Activated CD8-positive, alpha-beta memory T cell treated with anti-CD3 and anti-CD28 coated beads, Interleukin-2, amount 50 U/mL, for 1 hour (primary cell): Measurements from ENCODE around the gene TTC13.
A peak's percentile ranks its signal among the peaks of the same experiment; 100 is the strongest.
"Not testable (repeated sequence)": the region's sequence is repeated elsewhere in the genome, so short reads cannot be mapped to it uniquely, and the experiment has no call there.

Experiments used
- DNase-seq: peaks from one replicate; pipeline ENCODE4 v3.0.0-alpha.2; 2020; ENCODE audit errors: extremely low read depth

TTC13 gene

GRCh38 chr1:230978491-230979388 is at the start of gene TTC13, which contains the start of gene ARV1:
Gene TTC13 (minus strand): TSS chr1:230978861. CDS start chr1:230978830, 31 bp downstream.
Gene ARV1 (plus strand): TSS chr1:230979094. CDS start chr1:230979106, 12 bp downstream.
- peak; percentile 90 for DNase-seq

GRCh38 chr1:231027971-231028370 is 49.3 kb upstream of the TTC13 start:
- no peak for DNase-seq

- no peak for DNase-seq
Measured at GRCh38 chr1:231027136-231027925, 48.7 kb upstream of the TTC13 start.

- DNase-seq: no peak
Measured at GRCh38 chr1:231026576-231026975, 47.9 kb upstream of the TTC13 start.

- no peak for DNase-seq
Measured at GRCh38 chr1:231023150-231023549, 44.5 kb upstream of the TTC13 start.

- not testable (repeated sequence) for DNase-seq
Measured at GRCh38 chr1:231022543-231022942, 43.9 kb upstream of the TTC13 start.

- no peak for DNase-seq
Measured at GRCh38 chr1:231021540-231022031, 42.9 kb upstream of the TTC13 start.

GRCh38 chr1:231020816-231021215 is 42.2 kb upstream of the TTC13 start:
- DNase-seq: no peak

- DNase-seq: no peak
Measured at GRCh38 chr1:231020139-231020601, 41.5 kb upstream of the TTC13 start.

- DNase-seq: no peak
Measured at GRCh38 chr1:231019711-231020110, 41.0 kb upstream of the TTC13 start.

GRCh38 chr1:231016966-231017365 is 38.3 kb upstream of the TTC13 start:
- no peak for DNase-seq

- DNase-seq: no peak
Measured at GRCh38 chr1:231016234-231016633, 37.6 kb upstream of the TTC13 start.

GRCh38 chr1:231013391-231014015 is 34.8 kb upstream of the TTC13 start:
- no peak for DNase-seq

GRCh38 chr1:231011963-231012362 is 33.3 kb upstream of the TTC13 start:
- DNase-seq: no peak

- DNase-seq: no peak
Measured at GRCh38 chr1:231011360-231011759, 32.7 kb upstream of the TTC13 start.

GRCh38 chr1:231007535-231007934 is 28.9 kb upstream of the TTC13 start:
- DNase-seq: not testable (repeated sequence)

GRCh38 chr1:231001892-231002291 is 23.2 kb upstream of the TTC13 start:
- DNase-seq: no peak

GRCh38 chr1:231000639-231001038 is 22.0 kb upstream of the TTC13 start:
- DNase-seq: no peak

- no peak for DNase-seq
Measured at GRCh38 chr1:231000201-231000600, 21.5 kb upstream of the TTC13 start.

GRCh38 chr1:230994860-230995259 is 16.2 kb upstream of the TTC13 start:
- no peak for DNase-seq

- DNase-seq: no peak
Measured at GRCh38 chr1:230992100-230992774, 13.6 kb upstream of the TTC13 start.
